ENCODE data around the gene CNTN4. TPM values are rescaled to one million over a fixed set of nuclear protein-coding genes. Genes with fewer than 3 reads are reported as not detected.

Gene CNTN4
- total RNA-seq (ENCODE audit: low replicate concordance) = 5.1 and 5.2 TPM in 2 replicates

GRCh38 chr3:2098398-2099027, at the start of gene CNTN4:
Gene CNTN4 (plus strand): TSS chr3:2098866.
- Histone ChIP-seq H3K36me3 (no peaks in the 10 kb centered on the region), H3K9me3 (ENCODE audit: low read depth) (no peaks in the 10 kb centered on the region), H2AFZ (replicated peaks) (peak within 1 kb of the TSS; percentile 94), H3K4me2 (peak within 1 kb of the TSS; percentile 78), H3K79me2 (ENCODE audit: low read depth) (no peaks in the 10 kb centered on the region), H4K20me1 (ENCODE audit: low read depth) (peaks cover 23% of the 10 kb centered on the region), H3K9ac (no peak within 1 kb of the TSS), H3K4me3 (peak within 1 kb of the TSS; percentile 66), H3F3A (ENCODE audit: low read depth) (peaks cover 41% of the 10 kb centered on the region), H3K27me3 (peaks cover 87% of the 10 kb centered on the region), H3K4me1 (peaks cover 40% of the 10 kb centered on the region), H3K27ac (no peak within 1 kb of the TSS)
- Mint-ChIP-seq H3K27me3 (ENCODE audit: insufficient read depth, low read depth) (peaks cover 29% of the 10 kb centered on the region), H3K36me3 (no peaks in the 10 kb centered on the region), H3K4me3 (peak within 1 kb of the TSS; percentile 95), H3K9me3 (peaks cover 5% of the 10 kb centered on the region), H3K4me1 (peaks cover 33% of the 10 kb centered on the region), H3K27ac (no peak within 1 kb of the TSS)
- TF ChIP-seq CTCF (IDR thresholded peaks at IDR 0.05) (peak; percentile 47), EZH2phosphoT487 (IDR thresholded peaks at IDR 0.05) (no peak)
- DNase-seq (ENCODE audit: low spot score) = peak; percentile 97

GRCh38 chr3:2061360-2061759, 37.3 kb upstream of the CNTN4 start:
- no peak for TF ChIP-seq CTCF (IDR thresholded peaks at IDR 0.05)
- TF ChIP-seq EZH2phosphoT487 (IDR thresholded peaks at IDR 0.05) = peak; percentile 67
- H3K4me3 Mint-ChIP-seq = no peak overlapping the region
- no peaks in the 10 kb centered on the region for H3K79me2 ChIP-seq (ENCODE audit: low read depth)
- no peaks in the 10 kb centered on the region for H4K20me1 ChIP-seq (ENCODE audit: low read depth)
- no peaks in the 10 kb centered on the region for H3K27me3 ChIP-seq
- H3K27me3 Mint-ChIP-seq (ENCODE audit: insufficient read depth, low read depth) = no peaks in the 10 kb centered on the region
- no peaks in the 10 kb centered on the region for H3K9me3 Mint-ChIP-seq
- peak overlapping the region; percentile 42 for H3K4me2 ChIP-seq
- peak overlapping the region; percentile 81 for H3K27ac ChIP-seq
- H2AFZ ChIP-seq (replicated peaks) = peak overlapping the region; percentile 4
- no peaks in the 10 kb centered on the region for H3K36me3 ChIP-seq
- H3K4me1 Mint-ChIP-seq = no peaks in the 10 kb centered on the region
- H3F3A ChIP-seq (ENCODE audit: low read depth) = peaks cover 11% of the 10 kb centered on the region
- no peak overlapping the region for H3K27ac Mint-ChIP-seq
- H3K9me3 ChIP-seq (ENCODE audit: low read depth) = no peaks in the 10 kb centered on the region
- peak; percentile 49 for DNase-seq (ENCODE audit: low spot score)
- H3K4me3 ChIP-seq = no peak overlapping the region
- no peaks in the 10 kb centered on the region for H3K36me3 Mint-ChIP-seq
- H3K9ac ChIP-seq = no peak overlapping the region
- peaks cover 11% of the 10 kb centered on the region for H3K4me1 ChIP-seq

GRCh38 chr3:2071531-2071930, 27.1 kb upstream of the CNTN4 start:
- H3K27ac ChIP-seq = no peak overlapping the region
- H3K9me3 ChIP-seq (ENCODE audit: low read depth) = no peaks in the 10 kb centered on the region
- Mint-ChIP-seq H3K36me3 (no peaks in the 10 kb centered on the region), H3K9me3 (no peaks in the 10 kb centered on the region), H3K4me1 (no peaks in the 10 kb centered on the region), H3K27me3 (ENCODE audit: insufficient read depth, low read depth) (no peaks in the 10 kb centered on the region), H3K27ac (no peak overlapping the region), H3K4me3 (no peak overlapping the region)
- no peak overlapping the region for H3K4me2 ChIP-seq
- TF ChIP-seq CTCF (IDR thresholded peaks at IDR 0.05) (no peak), EZH2phosphoT487 (IDR thresholded peaks at IDR 0.05) (no peak), EZH2 (IDR thresholded peaks at IDR 0.05) (no peak)
- H3K4me1 ChIP-seq = no peaks in the 10 kb centered on the region
- no peaks in the 10 kb centered on the region for H3K79me2 ChIP-seq (ENCODE audit: low read depth)
- H3K36me3 ChIP-seq = no peaks in the 10 kb centered on the region
- no peaks in the 10 kb centered on the region for H3K27me3 ChIP-seq
- no peaks in the 10 kb centered on the region for H4K20me1 ChIP-seq (ENCODE audit: low read depth)
- no peak for DNase-seq (ENCODE audit: low spot score)
- no peaks in the 10 kb centered on the region for H3F3A ChIP-seq (ENCODE audit: low read depth)
- no peak overlapping the region for H2AFZ ChIP-seq (replicated peaks)
- no peak overlapping the region for H3K9ac ChIP-seq
- H3K4me3 ChIP-seq = no peak overlapping the region
